Activated gamma-delta T cell treated with Interleukin-2 at 50 U/mL for 16 hours (primary cell): ENCODE data around the gene GNG7.
A peak's percentile ranks its signal among the peaks of the same experiment; 100 is the strongest.
"Not testable (repeated sequence)": the region's sequence is repeated elsewhere in the genome, so short reads cannot be mapped to it uniquely, and the experiment has no call there.

ENCODE experiments used
- DNase-seq: peaks from one replicate; pipeline ENCODE4 v3.0.0-alpha.2; 2020

Gene GNG7

GRCh38 chr19:2529473-2529918 lies 173.0 kb downstream of the GNG7 start:
- DNase-seq, result no peak

- DNase-seq, result no peak
Measured at GRCh38 chr19:2528675-2529101, 173.8 kb downstream of the GNG7 start.

- DNase-seq, result no peak
Measured at GRCh38 chr19:2527686-2528085, 174.8 kb downstream of the GNG7 start.

- DNase-seq, result no peak
Measured at GRCh38 chr19:2527171-2527570, 175.3 kb downstream of the GNG7 start.

- no peak for DNase-seq
Measured at GRCh38 chr19:2524840-2525723, 177.4 kb downstream of the GNG7 start.

GRCh38 chr19:2524361-2524839 lies 178.1 kb downstream of the GNG7 start:
- no peak for DNase-seq

- DNase-seq, result no peak
Measured at GRCh38 chr19:2523630-2524311, 178.7 kb downstream of the GNG7 start.

- no peak for DNase-seq
Measured at GRCh38 chr19:2519482-2519881, 183.0 kb downstream of the GNG7 start.

- DNase-seq, result not testable (repeated sequence)
Measured at GRCh38 chr19:2518856-2519255, 183.6 kb downstream of the GNG7 start.

- DNase-seq, result peak; percentile 36
Measured at GRCh38 chr19:2517881-2518601, 184.5 kb downstream of the GNG7 start.

GRCh38 chr19:2516727-2517126 lies 185.8 kb downstream of the GNG7 start:
- no peak for DNase-seq

GRCh38 chr19:2514981-2515518 lies 187.4 kb downstream of the GNG7 start:
- no peak for DNase-seq

- no peak for DNase-seq
Measured at GRCh38 chr19:2512523-2513431, 189.7 kb downstream of the GNG7 start.

GRCh38 chr19:2511991-2512390 lies 190.5 kb downstream of the GNG7 start:
- no peak for DNase-seq

GRCh38 chr19:2511570-2511969 lies 190.9 kb downstream of the GNG7 start:
- DNase-seq, result no peak

GRCh38 chr19:2509096-2509495 lies 193.4 kb downstream of the GNG7 start:
- DNase-seq, result no peak

GRCh38 chr19:2507109-2507508 lies 195.4 kb downstream of the GNG7 start:
- peak; percentile 23 for DNase-seq

GRCh38 chr19:2506656-2507055 lies 195.8 kb downstream of the GNG7 start:
- not testable (repeated sequence) for DNase-seq

- DNase-seq, result peak; percentile 78
Measured at GRCh38 chr19:2503521-2504109, 198.9 kb downstream of the GNG7 start.

- no peak for DNase-seq
Measured at GRCh38 chr19:2500841-2501261, 201.6 kb downstream of the GNG7 start.

GRCh38 chr19:2500156-2500555 lies 202.3 kb downstream of the GNG7 start:
- DNase-seq, result no peak
